H9 (cell line): ENCODE data around the gene KDM2A. TPM values are rescaled to one million over a fixed set of nuclear protein-coding genes. Genes with fewer than 3 reads are reported as not detected.

Source experiments
- DNase-seq: peaks from one replicate; pipeline ENCODE4 v3.0.0-alpha.2; 2017
- H2AFZ ChIP-seq: one replicate; pipeline ENCODE4 v1.6.1; 2013; ENCODE audit warnings: mild to moderate bottlenecking, low read length, control low read depth, moderate library complexity
- H2AK5ac ChIP-seq: 2 replicates; pipeline ENCODE4 v1.6.1; 2013; ENCODE audit warnings: low read length, control low read depth, mixed read lengths; ENCODE audit not compliant: insufficient read length
- H2BK120ac ChIP-seq: one replicate; pipeline ENCODE4 v1.6.1; 2013; ENCODE audit warnings: low read depth, mild to moderate bottlenecking, low read length, control low read depth, inconsistent platforms; ENCODE audit not compliant: poor library complexity, severe bottlenecking
- H2BK12ac ChIP-seq: 2 replicates; pipeline ENCODE4 v1.6.1; 2013; ENCODE audit warnings: low read length, control low read depth, mixed read lengths, low read depth; ENCODE audit not compliant: insufficient read length
- H2BK15ac ChIP-seq: 2 replicates; pipeline ENCODE4 v1.6.1; 2013; ENCODE audit warnings: low read depth, low read length, control low read depth
- H2BK20ac ChIP-seq: one replicate; pipeline ENCODE4 v1.6.1; 2013; ENCODE audit warnings: low read depth, mild to moderate bottlenecking, low read length, control low read depth, inconsistent platforms; ENCODE audit not compliant: poor library complexity, severe bottlenecking
- H2BK5ac ChIP-seq: 2 replicates; pipeline ENCODE4 v1.6.1; 2013; ENCODE audit warnings: low read length, control low read depth, mixed read lengths; ENCODE audit not compliant: insufficient read length
- H3K14ac ChIP-seq: 2 replicates; pipeline ENCODE4 v1.6.1; 2013; ENCODE audit warnings: low read length, control low read depth; ENCODE audit not compliant: insufficient read depth
- H3K18ac ChIP-seq: 2 replicates; pipeline ENCODE4 v1.6.1; 2013; ENCODE audit warnings: low read depth, mild to moderate bottlenecking, mixed read lengths, low read length, control low read depth; ENCODE audit not compliant: insufficient read length
- H3K23ac ChIP-seq: 2 replicates; pipeline ENCODE4 v1.6.1; 2013; ENCODE audit warnings: low read length, control low read depth, mixed read lengths, low read depth; ENCODE audit not compliant: insufficient read length
- H3K23me2 ChIP-seq: 2 replicates; pipeline ENCODE4 v1.6.1; 2013; ENCODE audit warnings: low read depth, mild to moderate bottlenecking, mixed read lengths, low read length, control low read depth; ENCODE audit not compliant: insufficient read length, poor library complexity, severe bottlenecking
- H3K27ac ChIP-seq: 2 replicates; pipeline ENCODE4 v1.5.1; 2013; ENCODE audit warnings: low read length, control low read depth, mixed read lengths, low read depth; ENCODE audit not compliant: insufficient read length
- H3K27me3 ChIP-seq: 2 replicates; pipeline ENCODE4 v1.6.1; 2013; ENCODE audit warnings: low read length, control low read depth, inconsistent platforms; ENCODE audit not compliant: insufficient read depth
- H3K4ac ChIP-seq: 2 replicates; pipeline ENCODE4 v1.6.1; 2013; ENCODE audit warnings: low read depth, mild to moderate bottlenecking, control low read depth, inconsistent platforms, low read length, moderate library complexity
- H3K4me1 ChIP-seq: 2 replicates; pipeline ENCODE4 v1.6.1; 2013; ENCODE audit warnings: low read length, control low read depth, inconsistent platforms; ENCODE audit not compliant: insufficient read depth
- H3K4me2 ChIP-seq: 2 replicates; pipeline ENCODE4 v1.6.1; 2013; ENCODE audit warnings: low read length, control low read depth, mixed read lengths; ENCODE audit not compliant: insufficient read length, insufficient read depth
- H3K56ac ChIP-seq: 2 replicates; pipeline ENCODE4 v1.6.1; 2013; ENCODE audit warnings: low read depth, mild to moderate bottlenecking, mixed read lengths, low read length, control low read depth; ENCODE audit not compliant: insufficient read length
- H3K79me1 ChIP-seq: 2 replicates; pipeline ENCODE4 v1.6.1; 2013; ENCODE audit warnings: low read depth, mild to moderate bottlenecking, moderate library complexity, low read length, control low read depth, inconsistent platforms; ENCODE audit not compliant: insufficient read depth, poor library complexity, severe bottlenecking
- H3K79me2 ChIP-seq: 2 replicates; pipeline ENCODE4 v1.6.1; 2013; ENCODE audit warnings: low read length, control low read depth, inconsistent platforms; ENCODE audit not compliant: insufficient read depth
- H3K9ac ChIP-seq: 2 replicates; pipeline ENCODE4 v1.6.1; 2013; ENCODE audit warnings: low read length, control low read depth, mixed read lengths; ENCODE audit not compliant: insufficient read length; ENCODE audit errors: extremely low read depth
- H3K9me3 ChIP-seq: one replicate; pipeline ENCODE4 v1.6.1; 2013; ENCODE audit warnings: low read depth, low read length, inconsistent platforms; ENCODE audit not compliant: control insufficient read depth
- H3T11ph ChIP-seq: one replicate; pipeline ENCODE4 v1.6.1; 2013; ENCODE audit warnings: mild to moderate bottlenecking, low read length, control low read depth, inconsistent platforms
- H4K20me1 ChIP-seq: one replicate; pipeline ENCODE4 v1.6.1; 2013; ENCODE audit not compliant: control insufficient read depth, insufficient read length, insufficient read depth
- H4K5ac ChIP-seq: 2 replicates; pipeline ENCODE4 v1.6.1; 2013; ENCODE audit warnings: low read depth, mild to moderate bottlenecking, mixed read lengths, low read length, control low read depth; ENCODE audit not compliant: insufficient read length
- H4K8ac ChIP-seq: replicated peaks from 2 replicates; pipeline ENCODE4 v1.6.1; 2013; ENCODE audit warnings: low read length, control low read depth, mixed read lengths, low read depth; ENCODE audit not compliant: insufficient read length
- H4K91ac ChIP-seq: 2 replicates; pipeline ENCODE4 v1.6.1; 2013; ENCODE audit warnings: low read depth, mild to moderate bottlenecking, moderate library complexity, mixed read lengths, low read length, control low read depth; ENCODE audit not compliant: insufficient read length
- H3K27ac Mint-ChIP-seq, 3 experiments: 2 replicates in 2 of 3; 3 replicates in 1 of 3; pipeline ENCODE4 v1.8.0; 2020 to 2021; ENCODE audit warnings: mixed read lengths in 3 of 3, mild to moderate bottlenecking in 1 of 3, moderate library complexity in 1 of 3
- H3K27me3 Mint-ChIP-seq: 2 replicates; pipeline ENCODE4 v1.8.0; 2021; ENCODE audit warnings: low read depth, mild to moderate bottlenecking, moderate library complexity, mixed read lengths
- H3K36me3 Mint-ChIP-seq, 3 experiments: 2 replicates in 2 of 3; 3 replicates in 1 of 3; pipeline ENCODE4 v1.8.0; 2020 to 2021; ENCODE audit warnings: low read depth in 3 of 3, mixed read lengths in 3 of 3; ENCODE audit not compliant: insufficient read depth in 1 of 3
- H3K4me1 Mint-ChIP-seq, 2 experiments: 2 replicates each; pipeline ENCODE4 v1.8.0; 2020; ENCODE audit warnings: mixed read lengths in 2 of 2
- H3K4me3 Mint-ChIP-seq, 2 experiments: 2 replicates in 1 of 2; 3 replicates in 1 of 2; pipeline ENCODE4 v1.8.0; 2020 to 2021; ENCODE audit warnings: mild to moderate bottlenecking in 2 of 2, mixed read lengths in 2 of 2, moderate library complexity in 1 of 2
- H3K9me3 Mint-ChIP-seq, 2 experiments: 2 replicates in 1 of 2; 3 replicates in 1 of 2; pipeline ENCODE4 v1.8.0; 2020; ENCODE audit warnings: mild to moderate bottlenecking in 2 of 2, mixed read lengths in 2 of 2, moderate library complexity in 1 of 2
- CTCF ChIP-seq: fragments of 200-600 bp; sonication (generic); conservative IDR thresholded peaks from 3 replicates; pipeline ENCODE4 v1.8.0; 2021; ENCODE audit warnings: antibody characterized with exemption, mild to moderate bottlenecking
- WGBS: extraction: QIAGEN DNeasy Blood & Tissue Kit; methylation state at CpG from one replicate; pipeline ENCODE4 v1.1.7; 2013; ENCODE audit warnings: missing lambda C conversion rate, low lambda C conversion rate, mixed read lengths; ENCODE audit not compliant: insufficient read length; ENCODE audit errors: extremely low coverage; 5-methylcytosine and 5-hydroxymethylcytosine counted together
- total RNA-seq: library from RNA; stranded (reverse); gene quantifications from 2 replicates; pipeline ENCODE4 v1.2.1, GENCODE V29; 2021

Gene KDM2A
- total RNA-seq, 1 experiment from 2014 or later: 85.9 TPM

GRCh38 chr11:67178421-67178820 is 59.4 kb downstream of the KDM2A start:
- H2BK15ac ChIP-seq: no peak overlapping the region
- H2BK5ac ChIP-seq: no peak overlapping the region
- H2AFZ ChIP-seq: no peak overlapping the region
- no peaks in the 10 kb centered on the region for H3K23me2 ChIP-seq
- Mint-ChIP-seq H3K36me3 (peaks cover 4 to 37% (median 22%) of the 10 kb centered on the region in 3 experiments; a peak in 6 of 7 replicates), H3K27me3 (no peaks in the 10 kb centered on the region), H3K4me3 (no peak overlapping the region), H3K27ac (no peak overlapping the region), H3K9me3 (no peaks in the 10 kb centered on the region), H3K4me1 (no peaks in the 10 kb centered on the region)
- H3K4me2 ChIP-seq: no peak overlapping the region
- no peaks in the 10 kb centered on the region for H3K9me3 ChIP-seq
- no peak overlapping the region for H2BK12ac ChIP-seq
- no peak overlapping the region for H2BK120ac ChIP-seq
- no peak overlapping the region for H4K8ac ChIP-seq
- H3K9ac ChIP-seq: no peak overlapping the region
- H2BK20ac ChIP-seq: no peak overlapping the region
- no peak overlapping the region for H4K91ac ChIP-seq
- H3T11ph ChIP-seq: no peak overlapping the region
- no peak overlapping the region for H2AK5ac ChIP-seq
- no peak overlapping the region for H3K18ac ChIP-seq
- no peaks in the 10 kb centered on the region for H3K4me1 ChIP-seq
- H3K27me3 ChIP-seq: no peaks in the 10 kb centered on the region
- no peak overlapping the region for H3K4ac ChIP-seq
- H3K27ac ChIP-seq: no peak overlapping the region
- no peaks in the 10 kb centered on the region for H4K20me1 ChIP-seq
- no peak overlapping the region for H3K23ac ChIP-seq
- no peak for TF ChIP-seq CTCF
- H3K79me1 ChIP-seq: peaks cover 2% of the 10 kb centered on the region
- H3K79me2 ChIP-seq: no peaks in the 10 kb centered on the region; the same call in 1 of the 2 replicates
- DNase-seq: no peak
- no peak overlapping the region for H3K56ac ChIP-seq
- WGBS: no CpG with 5 or more reads among the region's 1 CpG
- H4K5ac ChIP-seq: no peak overlapping the region
- no peak overlapping the region for H3K14ac ChIP-seq
